Spleen (tissue), 7 donors: ENCODE measurements around the gene PHKB.

Experiments
- POLR2A ChIP-seq, 3 donors: fragments of 450-650 bp; IDR thresholded peaks; one replicate each; pipeline ENCODE4 v1.5.1; 2017; ENCODE audit warnings: antibody characterized with exemption in 3 of 3, mild to moderate bottlenecking in 1 of 3
- TF ChIP-seq, protein P1 (sequence below), 11 experiments: fragments of 200-600 bp in 7 of 11; fragments of 450-650 bp in 4 of 11; sonication (generic) in 4 of 11; IDR thresholded peaks in 8 of 11; conservative IDR thresholded peaks in 3 of 11; 1 replicate in 7 of 11; 2 replicates in 4 of 11; pipeline versions ENCODE4 v1.4.0 to v1.8.0; 2016 to 2021; ENCODE audit warnings: antibody characterized with exemption in 11 of 11, inconsistent platforms in 4 of 11, mild to moderate bottlenecking in 1 of 11
- donor health status: DM: no; HTN: no; CAD: no; lungs with moderate emphysema.
- donor health status: DM: no; HTN: no; CAD: no.
- donor health status: DM: no; HTN: no; CAD: no.

DNA sequence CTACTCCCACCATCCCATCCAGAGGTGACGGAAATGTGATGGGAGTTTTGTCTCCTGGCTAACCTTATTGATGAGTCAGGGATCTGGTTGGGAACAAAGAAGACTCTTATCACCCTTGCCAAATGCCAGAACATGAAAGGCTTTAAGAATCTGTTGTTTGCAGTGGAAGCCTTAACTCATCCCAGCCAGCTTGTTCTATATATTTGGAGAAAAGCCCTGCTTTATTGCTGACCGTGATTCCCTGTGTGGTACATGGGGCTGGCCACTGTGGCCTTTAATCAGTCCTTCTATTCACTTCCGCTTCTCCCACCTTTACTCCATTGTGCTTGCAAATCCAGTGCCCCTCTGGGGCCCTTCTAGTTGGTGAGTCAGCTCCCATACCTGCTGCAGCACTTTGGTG lies 156.6 kb downstream of the PHKB start:
- no peak for TF ChIP-seq POLR2A (IDR thresholded peaks at IDR 0.05)
- TF ChIP-seq, protein P1, sequence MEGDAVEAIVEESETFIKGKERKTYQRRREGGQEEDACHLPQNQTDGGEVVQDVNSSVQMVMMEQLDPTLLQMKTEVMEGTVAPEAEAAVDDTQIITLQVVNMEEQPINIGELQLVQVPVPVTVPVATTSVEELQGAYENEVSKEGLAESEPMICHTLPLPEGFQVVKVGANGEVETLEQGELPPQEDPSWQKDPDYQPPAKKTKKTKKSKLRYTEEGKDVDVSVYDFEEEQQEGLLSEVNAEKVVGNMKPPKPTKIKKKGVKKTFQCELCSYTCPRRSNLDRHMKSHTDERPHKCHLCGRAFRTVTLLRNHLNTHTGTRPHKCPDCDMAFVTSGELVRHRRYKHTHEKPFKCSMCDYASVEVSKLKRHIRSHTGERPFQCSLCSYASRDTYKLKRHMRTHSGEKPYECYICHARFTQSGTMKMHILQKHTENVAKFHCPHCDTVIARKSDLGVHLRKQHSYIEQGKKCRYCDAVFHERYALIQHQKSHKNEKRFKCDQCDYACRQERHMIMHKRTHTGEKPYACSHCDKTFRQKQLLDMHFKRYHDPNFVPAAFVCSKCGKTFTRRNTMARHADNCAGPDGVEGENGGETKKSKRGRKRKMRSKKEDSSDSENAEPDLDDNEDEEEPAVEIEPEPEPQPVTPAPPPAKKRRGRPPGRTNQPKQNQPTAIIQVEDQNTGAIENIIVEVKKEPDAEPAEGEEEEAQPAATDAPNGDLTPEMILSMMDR (IDR thresholded peaks at IDR 0.05 in 8 of 11, conservative IDR thresholded peaks at IDR 0.05 in 3 of 11) = no peak
